ENCODE measurements around the gene SLC9A9. TPM values are rescaled to one million over a fixed set of nuclear protein-coding genes. Genes with fewer than 3 reads are reported as not detected.

Gene SLC9A9
- total and polyA plus RNA-seq, 2 experiments from 2014 or later: 2.2 to 6.8 TPM

DNA sequence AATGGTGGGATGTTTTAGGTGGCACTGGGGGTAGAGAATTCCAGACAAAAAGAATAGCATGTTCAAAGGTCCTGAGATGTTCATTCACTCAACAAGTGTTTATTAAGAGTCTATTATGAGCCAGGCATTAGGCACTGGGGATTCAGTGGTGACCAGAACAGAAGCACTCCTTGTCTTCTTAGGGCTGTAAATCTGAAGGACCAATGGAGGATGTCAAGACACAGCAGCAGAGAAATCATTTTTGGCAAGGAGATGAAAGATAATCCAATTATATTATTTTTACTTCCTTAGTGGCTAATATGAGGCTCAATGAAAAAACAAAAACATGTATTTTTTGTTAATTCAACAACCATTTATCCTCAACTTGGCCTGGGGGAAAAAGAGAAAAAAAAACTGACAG, 218.5 kb downstream of the SLC9A9 start:
- no peak for TF ChIP-seq EZH2 (IDR thresholded peaks at IDR 0.05; ENCODE audit: borderline replicate concordance)
- TF ChIP-seq EZH2phosphoT487 (IDR thresholded peaks at IDR 0.05; ENCODE audit: low read depth, severe bottlenecking, unreplicated experiment): no peak
- TF ChIP-seq, protein P1, sequence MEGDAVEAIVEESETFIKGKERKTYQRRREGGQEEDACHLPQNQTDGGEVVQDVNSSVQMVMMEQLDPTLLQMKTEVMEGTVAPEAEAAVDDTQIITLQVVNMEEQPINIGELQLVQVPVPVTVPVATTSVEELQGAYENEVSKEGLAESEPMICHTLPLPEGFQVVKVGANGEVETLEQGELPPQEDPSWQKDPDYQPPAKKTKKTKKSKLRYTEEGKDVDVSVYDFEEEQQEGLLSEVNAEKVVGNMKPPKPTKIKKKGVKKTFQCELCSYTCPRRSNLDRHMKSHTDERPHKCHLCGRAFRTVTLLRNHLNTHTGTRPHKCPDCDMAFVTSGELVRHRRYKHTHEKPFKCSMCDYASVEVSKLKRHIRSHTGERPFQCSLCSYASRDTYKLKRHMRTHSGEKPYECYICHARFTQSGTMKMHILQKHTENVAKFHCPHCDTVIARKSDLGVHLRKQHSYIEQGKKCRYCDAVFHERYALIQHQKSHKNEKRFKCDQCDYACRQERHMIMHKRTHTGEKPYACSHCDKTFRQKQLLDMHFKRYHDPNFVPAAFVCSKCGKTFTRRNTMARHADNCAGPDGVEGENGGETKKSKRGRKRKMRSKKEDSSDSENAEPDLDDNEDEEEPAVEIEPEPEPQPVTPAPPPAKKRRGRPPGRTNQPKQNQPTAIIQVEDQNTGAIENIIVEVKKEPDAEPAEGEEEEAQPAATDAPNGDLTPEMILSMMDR (IDR thresholded peaks at IDR 0.05; ENCODE audit: poor library complexity): no peak
- Histone ChIP-seq H3K9me2 (replicated peaks; ENCODE audit: insufficient read depth) (no peaks in the 10 kb centered on the region), H3K27ac (no peak overlapping the region), H4K20me1 (ENCODE audit: insufficient read depth, poor library complexity, severe bottlenecking) (no peaks in the 10 kb centered on the region), H3K79me2 (no peaks in the 10 kb centered on the region), H3K4me3 (no peak overlapping the region), H3K27me3 (no peaks in the 10 kb centered on the region), H2AFZ (no peak overlapping the region), H3K4me1 (ENCODE audit: insufficient read depth) (no peaks in the 10 kb centered on the region), H3K9me3 (ENCODE audit: low read depth) (no peaks in the 10 kb centered on the region), H3K4me2 (no peak overlapping the region), H3K36me3 (replicated peaks; ENCODE audit: insufficient read depth, low read depth) (no peaks in the 10 kb centered on the region)
- no peak for DNase-seq (ENCODE audit: low spot score)

DNA sequence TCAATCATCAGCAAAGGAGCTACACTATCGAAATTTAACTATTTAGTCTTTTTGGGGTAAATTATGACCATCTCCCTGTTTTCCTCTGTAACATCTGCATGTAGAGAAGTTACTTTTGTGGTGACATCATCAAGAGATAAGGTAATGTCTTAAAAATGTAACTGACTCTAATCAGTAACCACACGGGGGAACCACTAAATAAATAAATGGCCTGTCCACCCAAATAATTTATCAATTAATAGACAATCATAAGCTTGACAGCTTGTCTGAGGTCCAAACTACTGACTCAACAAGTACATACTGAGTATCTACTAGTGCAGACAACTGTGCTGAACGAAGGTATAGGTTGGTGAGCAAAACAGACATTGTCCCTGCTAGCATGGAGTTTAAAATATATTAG, 219.3 kb downstream of the SLC9A9 start:
- Histone ChIP-seq H3K79me2 (no peaks in the 10 kb centered on the region), H3K36me3 (replicated peaks; ENCODE audit: insufficient read depth, low read depth) (no peaks in the 10 kb centered on the region), H3K9me3 (ENCODE audit: low read depth) (no peaks in the 10 kb centered on the region), H3K4me1 (ENCODE audit: insufficient read depth) (no peaks in the 10 kb centered on the region), H4K20me1 (ENCODE audit: insufficient read depth, poor library complexity, severe bottlenecking) (no peaks in the 10 kb centered on the region), H3K27me3 (no peaks in the 10 kb centered on the region), H3K4me2 (no peak overlapping the region), H3K27ac (no peak overlapping the region), H3K4me3 (no peak overlapping the region), H3K9me2 (replicated peaks; ENCODE audit: insufficient read depth) (no peaks in the 10 kb centered on the region), H2AFZ (no peak overlapping the region)
- DNase-seq (ENCODE audit: low spot score): no peak
- WGBS (ENCODE audit: low lambda C conversion rate, missing lambda C conversion rate): 71% methylated on average over 3 of the region's 3 CpGs
- TF ChIP-seq, protein P1 (IDR thresholded peaks at IDR 0.05; ENCODE audit: poor library complexity): no peak
- no peak for TF ChIP-seq EZH2phosphoT487 (IDR thresholded peaks at IDR 0.05; ENCODE audit: low read depth, severe bottlenecking, unreplicated experiment)
- TF ChIP-seq EZH2 (IDR thresholded peaks at IDR 0.05; ENCODE audit: borderline replicate concordance): no peak

DNA sequence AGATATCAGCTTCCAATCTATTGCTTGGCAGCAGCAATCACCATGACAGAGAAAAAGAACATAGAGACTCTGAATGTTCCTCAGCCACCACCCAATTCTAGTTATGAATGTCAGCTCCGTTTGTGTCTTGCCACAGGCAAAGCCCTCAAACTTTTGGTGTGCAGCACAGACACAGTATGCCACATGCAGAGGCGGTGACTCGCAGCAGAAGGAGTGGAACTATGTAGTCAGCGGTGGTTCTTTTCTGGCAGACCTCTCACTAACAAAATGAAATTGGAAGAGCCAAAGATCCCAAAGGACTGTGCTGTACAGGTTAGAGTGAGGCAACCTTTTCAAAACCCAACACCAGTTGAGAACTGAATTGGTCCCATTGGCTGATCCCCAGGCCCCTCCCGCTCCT, 220.9 kb downstream of the SLC9A9 start:
- DNase-seq (ENCODE audit: low spot score): no peak
- Histone ChIP-seq H3K4me2 (no peak overlapping the region), H3K36me3 (replicated peaks; ENCODE audit: insufficient read depth, low read depth) (no peaks in the 10 kb centered on the region), H3K9me3 (ENCODE audit: low read depth) (no peaks in the 10 kb centered on the region), H3K9me2 (replicated peaks; ENCODE audit: insufficient read depth) (no peaks in the 10 kb centered on the region), H4K20me1 (ENCODE audit: insufficient read depth, poor library complexity, severe bottlenecking) (no peaks in the 10 kb centered on the region), H3K79me2 (no peaks in the 10 kb centered on the region), H3K27me3 (no peaks in the 10 kb centered on the region), H3K4me1 (ENCODE audit: insufficient read depth) (no peaks in the 10 kb centered on the region), H2AFZ (no peak overlapping the region), H3K4me3 (no peak overlapping the region), H3K27ac (no peak overlapping the region)
- 93% methylated on average over 5 of the region's 5 CpGs for WGBS (ENCODE audit: low lambda C conversion rate, missing lambda C conversion rate)
- TF ChIP-seq EZH2 (IDR thresholded peaks at IDR 0.05; ENCODE audit: borderline replicate concordance): no peak
- TF ChIP-seq, protein P1 (IDR thresholded peaks at IDR 0.05; ENCODE audit: poor library complexity): no peak
- TF ChIP-seq EZH2phosphoT487 (IDR thresholded peaks at IDR 0.05; ENCODE audit: low read depth, severe bottlenecking, unreplicated experiment): no peak

DNA sequence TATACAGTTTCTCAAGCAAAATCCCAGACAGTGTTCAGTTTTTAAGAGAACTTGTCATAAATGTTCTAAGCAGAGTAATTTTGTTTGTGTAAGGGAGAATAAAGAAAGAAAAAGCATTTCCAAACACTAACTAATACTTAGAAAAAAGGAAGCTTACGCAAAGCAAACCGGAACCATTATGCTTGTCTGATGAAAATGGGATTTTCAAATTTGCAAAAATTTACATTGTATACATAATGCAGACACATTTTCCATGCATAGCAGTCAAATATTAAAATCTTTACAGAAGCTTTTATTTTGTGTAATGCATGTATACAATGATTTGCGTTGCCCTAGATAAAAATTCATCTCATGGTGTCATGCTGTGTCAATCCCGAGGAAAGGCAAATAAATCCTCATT, 229.0 kb downstream of the SLC9A9 start:
- no peaks in the 10 kb centered on the region for H3K27me3 ChIP-seq
- no peak overlapping the region for H3K27ac ChIP-seq
- H3K9me3 ChIP-seq (ENCODE audit: low read depth): no peaks in the 10 kb centered on the region
- H3K9me2 ChIP-seq (replicated peaks; ENCODE audit: insufficient read depth): no peaks in the 10 kb centered on the region
- 61% methylated on average over 4 of the region's 4 CpGs for WGBS (ENCODE audit: low lambda C conversion rate, missing lambda C conversion rate)
- DNase-seq (ENCODE audit: low spot score): no peak
- no peaks in the 10 kb centered on the region for H3K79me2 ChIP-seq
- H3K36me3 ChIP-seq (replicated peaks; ENCODE audit: insufficient read depth, low read depth): no peaks in the 10 kb centered on the region
- H3K4me2 ChIP-seq: no peak overlapping the region
- H3K4me3 ChIP-seq: no peak overlapping the region
- H4K20me1 ChIP-seq (ENCODE audit: insufficient read depth, poor library complexity, severe bottlenecking): no peaks in the 10 kb centered on the region
- H2AFZ ChIP-seq: no peak overlapping the region
- H3K4me1 ChIP-seq (ENCODE audit: insufficient read depth): no peaks in the 10 kb centered on the region
- TF ChIP-seq, protein P1 (IDR thresholded peaks at IDR 0.05; ENCODE audit: poor library complexity): no peak
- no peak for TF ChIP-seq EZH2 (IDR thresholded peaks at IDR 0.05; ENCODE audit: borderline replicate concordance)
